ENCODE measurements around the gene MICB.

GRCh38 chr6:31556307-31556706, 58.4 kb downstream of the MICB start:
- TF ChIP-seq EZH2 (optimal IDR thresholded peaks at IDR 0.05; ENCODE audit: low read depth, low read length), result no peak
- no peak for TF ChIP-seq CTCF (IDR thresholded peaks at IDR 0.05; ENCODE audit: low read length)

Data from MM.1S (cell line).